Spleen (tissue), 11 donors: ENCODE results near the gene FKBP8. TPM values are rescaled to one million over a fixed set of nuclear protein-coding genes. Genes with fewer than 3 reads are reported as not detected.
A peak's percentile ranks its signal among the peaks of the same experiment; 100 is the strongest.

Source experiments
- DNase-seq: peaks from one replicate; pipeline ENCODE4 v3.0.0-alpha.2; 2020
- H3K27ac ChIP-seq, 8 donors: fragments of 200-600 bp; sonication (generic) in 7 of 8; 1 replicate in 4 of 8; 2 replicates in 4 of 8; pipeline versions ENCODE4 v1.5.0 to v1.8.0; 2016 to 2021; ENCODE audit warnings: inconsistent platforms in 4 of 8, mild to moderate bottlenecking in 4 of 8, moderate library complexity in 1 of 8
- H3K27me3 ChIP-seq, 7 donors: fragments of 200-600 bp; sonication (generic) in 6 of 7; replicated peaks in 1 of 7; 1 replicate in 4 of 7; 2 replicates in 3 of 7; pipeline versions ENCODE4 v1.5.0 to v1.8.0; 2016 to 2021; ENCODE audit warnings: inconsistent platforms in 3 of 7, mild to moderate bottlenecking in 1 of 7
- H3K36me3 ChIP-seq, 6 donors: fragments of 200-600 bp; sonication (generic) in 5 of 6; 1 replicate in 4 of 6; 2 replicates in 2 of 6; pipeline versions ENCODE4 v1.5.0 to v1.8.0; 2016 to 2021; ENCODE audit warnings: inconsistent platforms in 2 of 6
- H3K4me1 ChIP-seq, 6 donors: fragments of 200-600 bp; sonication (generic) in 5 of 6; 1 replicate in 3 of 6; 2 replicates in 3 of 6; pipeline versions ENCODE4 v1.5.0 to v1.8.0; 2016 to 2021; ENCODE audit warnings: inconsistent platforms in 3 of 6
- H3K4me3 ChIP-seq, 8 donors: fragments of 200-600 bp; sonication (generic) in 7 of 8; 1 replicate in 4 of 8; 2 replicates in 4 of 8; pipeline versions ENCODE4 v1.5.0 to v1.8.0; 2016 to 2021; ENCODE audit warnings: inconsistent platforms in 4 of 8, mild to moderate bottlenecking in 4 of 8, moderate library complexity in 2 of 8
- H3K9me3 ChIP-seq, 8 donors: fragments of 200-600 bp; sonication (generic) in 7 of 8; 1 replicate in 4 of 8; 2 replicates in 4 of 8; pipeline versions ENCODE4 v1.5.0 to v1.8.0; 2016 to 2021; ENCODE audit warnings: inconsistent platforms in 4 of 8
- POLR2A ChIP-seq, 3 donors: fragments of 450-650 bp; IDR thresholded peaks; one replicate each; pipeline ENCODE4 v1.5.1; 2017; ENCODE audit warnings: antibody characterized with exemption in 3 of 3, mild to moderate bottlenecking in 1 of 3
- POLR2AphosphoS5 ChIP-seq, 3 donors: sonication (generic); formaldehyde crosslinking; IDR thresholded peaks; one replicate each; pipeline ENCODE4 v1.5.1; 2017; ENCODE audit warnings: antibody characterized with exemption in 3 of 3
- WGBS, 5 donors: extraction: QIAGEN DNeasy Blood & Tissue Kit in 3 of 5; methylation state at CpG; one replicate each; pipeline versions ENCODE4 v1.1.5 to v1.1.7; 2013 to 2018; 5-methylcytosine and 5-hydroxymethylcytosine counted together
- intact Hi-C: fragments of 100-400 bp; cut with DNase I; formaldehyde crosslinking; loops from one replicate; pipeline ENCODE4 v1.15.0; 2023; ENCODE audit warnings: low total_unique reads
- polyA plus RNA-seq, 3 donors: library from polyadenylated mRNA; stranded (reverse); fragments of 200-250 nt; gene quantifications; one replicate each; pipeline ENCODE4 v1.2.1, GENCODE V29; 2013
- total RNA-seq, 7 donors: library from RNA; depleted of rRNA in 3 of 7; stranded (reverse); fragments of >200 nt in 3 of 7; fragmentation: NEBNext Ultra II Directional in 4 of 7; extraction: Animal tissue kit (Norgen Biotek cat#: 25700) in 4 of 7; gene quantifications; one replicate each; pipeline versions ENCODE4 v1.1.0 to v1.2.1, GENCODE V29; 2016 to 2021
- TF ChIP-seq, protein P1 (sequence below), 11 experiments: fragments of 200-600 bp in 7 of 11; fragments of 450-650 bp in 4 of 11; sonication (generic) in 4 of 11; IDR thresholded peaks in 8 of 11; conservative IDR thresholded peaks in 3 of 11; 1 replicate in 7 of 11; 2 replicates in 4 of 11; pipeline versions ENCODE4 v1.4.0 to v1.8.0; 2016 to 2021; ENCODE audit warnings: antibody characterized with exemption in 11 of 11, inconsistent platforms in 4 of 11, mild to moderate bottlenecking in 1 of 11
- donor health status: healthy with polysubstance abuse.
- donor health status: DM: no; HTN: no; CAD: no; lungs with moderate emphysema.
- donor health status: DM: no; HTN: no; CAD: no.
- donor health status: Bipolar disorder and iron deficiency.
- donor health status: healthy.
- donor health status: DM: no; HTN: no; CAD: no.
- donor health status: DM: yes; HTN: yes; CAD: no.

FKBP8 gene
- total and polyA plus RNA-seq, 10 donors: 131 to 309 (median 202) TPM

DNA sequence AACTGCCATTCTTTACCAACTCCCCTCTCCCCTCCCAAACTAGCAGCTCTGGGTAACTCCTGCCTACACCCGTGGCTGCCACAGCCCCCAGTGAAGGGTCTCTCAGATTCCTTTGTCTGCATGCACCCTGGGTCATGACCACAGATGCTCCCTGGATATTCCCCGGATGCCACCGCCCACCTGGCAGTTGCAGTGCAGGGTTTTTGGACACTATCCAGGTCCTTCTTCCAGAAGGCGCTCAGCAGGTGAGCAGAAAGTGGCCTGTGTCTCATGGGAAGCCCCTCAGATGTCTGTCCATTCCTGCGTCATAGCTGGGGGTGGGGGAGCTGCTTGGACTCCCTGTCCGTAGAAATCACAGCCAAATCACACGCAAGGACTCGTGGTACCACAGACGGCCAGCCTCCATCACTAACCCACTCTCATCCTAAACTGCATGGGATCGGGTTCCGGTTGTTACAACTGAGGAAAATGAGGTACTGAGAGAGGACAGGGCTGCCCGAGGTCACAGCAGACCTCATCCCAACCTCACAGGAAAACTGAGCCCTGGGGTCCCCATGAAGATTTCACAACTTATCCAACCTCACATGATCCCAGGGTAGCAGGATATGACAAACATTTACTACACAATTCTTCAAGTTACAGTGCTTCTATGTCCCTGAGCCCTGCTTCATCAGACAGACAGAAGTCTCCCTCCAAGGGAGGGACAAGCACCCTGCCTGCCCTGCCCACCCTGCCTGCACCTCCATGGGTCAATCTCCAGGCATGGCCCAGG is 60.1 kb downstream of the FKBP8 start:
- Histone ChIP-seq H3K27ac (peak overlapping the region in 3 of 8 donors; percentile 3 to 40 (median 4)), H3K4me3 (no peak overlapping the region), H3K4me1 (peaks cover 42 to 100% (median 89%) of the 10 kb centered on the region in 6 donors), H3K36me3 (no peaks in the 10 kb centered on the region), H3K27me3 (no peaks in the 10 kb centered on the region), H3K9me3 (no peaks in the 10 kb centered on the region)
- intact Hi-C loops: no loop called here
- TF ChIP-seq POLR2A (IDR thresholded peaks at IDR 0.05): no peak
- TF ChIP-seq, protein P1, sequence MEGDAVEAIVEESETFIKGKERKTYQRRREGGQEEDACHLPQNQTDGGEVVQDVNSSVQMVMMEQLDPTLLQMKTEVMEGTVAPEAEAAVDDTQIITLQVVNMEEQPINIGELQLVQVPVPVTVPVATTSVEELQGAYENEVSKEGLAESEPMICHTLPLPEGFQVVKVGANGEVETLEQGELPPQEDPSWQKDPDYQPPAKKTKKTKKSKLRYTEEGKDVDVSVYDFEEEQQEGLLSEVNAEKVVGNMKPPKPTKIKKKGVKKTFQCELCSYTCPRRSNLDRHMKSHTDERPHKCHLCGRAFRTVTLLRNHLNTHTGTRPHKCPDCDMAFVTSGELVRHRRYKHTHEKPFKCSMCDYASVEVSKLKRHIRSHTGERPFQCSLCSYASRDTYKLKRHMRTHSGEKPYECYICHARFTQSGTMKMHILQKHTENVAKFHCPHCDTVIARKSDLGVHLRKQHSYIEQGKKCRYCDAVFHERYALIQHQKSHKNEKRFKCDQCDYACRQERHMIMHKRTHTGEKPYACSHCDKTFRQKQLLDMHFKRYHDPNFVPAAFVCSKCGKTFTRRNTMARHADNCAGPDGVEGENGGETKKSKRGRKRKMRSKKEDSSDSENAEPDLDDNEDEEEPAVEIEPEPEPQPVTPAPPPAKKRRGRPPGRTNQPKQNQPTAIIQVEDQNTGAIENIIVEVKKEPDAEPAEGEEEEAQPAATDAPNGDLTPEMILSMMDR (IDR thresholded peaks at IDR 0.05 in 8 of 11, conservative IDR thresholded peaks at IDR 0.05 in 3 of 11): no peak
- no peak for TF ChIP-seq POLR2AphosphoS5 (IDR thresholded peaks at IDR 0.05)
- 63 to 88% (median 70%) methylated on average over 11 to 12 of the region's 12 CpGs for WGBS, 5 donors
- no peak for DNase-seq

Other genes starting within 250 kb of the FKBP8 start
- gene LSM4, start 220.5 kb downstream of the FKBP8 start, total RNA-seq: 10 to 100 TPM; 55.8 to 86.5 (median 65.1) TPM
- gene LSM4, start 220.5 kb downstream of the FKBP8 start, polyA plus RNA-seq: 100 to 1,000 TPM in 2 of 3 donors, 10 to 100 TPM in 1; 91.6 to 192 (median 151) TPM
- gene PGPEP1, start 203.0 kb downstream of the FKBP8 start, total RNA-seq: 10 to 100 TPM; 20.2 to 65.6 (median 45.1) TPM
- gene PGPEP1, start 203.0 kb downstream of the FKBP8 start, polyA plus RNA-seq: 10 to 100 TPM in 1 of 3 donors, 1 to 10 TPM in 2; 9.3 to 17.3 (median 9.6) TPM
- gene GDF15, start 157.4 kb downstream of the FKBP8 start, total RNA-seq: 10 to 100 TPM in 2 of 7 donors, 1 to 10 TPM in 5; 1.9 to 34.3 (median 4.3) TPM
- 10 to 100 TPM in 1 of 3 donors, under 1 TPM in 2; 0.77 to 15.9 (median 0.96) TPM for gene GDF15, start 157.4 kb downstream of the FKBP8 start, polyA plus RNA-seq
- gene LRRC25, start 146.0 kb downstream of the FKBP8 start, total RNA-seq: 100 to 1,000 TPM in 3 of 7 donors, 10 to 100 TPM in 4; 82.2 to 164 (median 90.5) TPM
- gene LRRC25, start 146.0 kb downstream of the FKBP8 start, polyA plus RNA-seq: 10 to 100 TPM; 14.6 to 32.2 (median 16.0) TPM
- 100 to 1,000 TPM in 1 of 7 donors, 10 to 100 TPM in 6; 56.3 to 103 (median 82.4) TPM for gene SSBP4, start 124.2 kb downstream of the FKBP8 start, total RNA-seq
- gene SSBP4, start 124.2 kb downstream of the FKBP8 start, polyA plus RNA-seq: 100 to 1,000 TPM in 1 of 3 donors, 10 to 100 TPM in 2; 80.6 to 143 (median 94.9) TPM
- gene ISYNA1, start 105.4 kb downstream of the FKBP8 start, total RNA-seq: 10 to 100 TPM; 37.5 to 82.3 (median 44.4) TPM
- 10 to 100 TPM; 31.7 to 58.2 (median 49.0) TPM for gene ISYNA1, start 105.4 kb downstream of the FKBP8 start, polyA plus RNA-seq
- 10 to 100 TPM; 23.0 to 44.8 (median 32.1) TPM for gene ELL, start 21.5 kb downstream of the FKBP8 start, total RNA-seq
- gene ELL, start 21.5 kb downstream of the FKBP8 start, polyA plus RNA-seq: 10 to 100 TPM in 1 of 3 donors, 1 to 10 TPM in 2; 4.5 to 14.2 (median 7.9) TPM
- 10 to 100 TPM; 63.9 to 90.9 (median 75.7) TPM for gene KXD1, start 14.3 kb upstream of the FKBP8 start, total RNA-seq
- 10 to 100 TPM; 65.9 to 78.5 (median 68.9) TPM for gene KXD1, start 14.3 kb upstream of the FKBP8 start, polyA plus RNA-seq
- 1,000 to 10,000 TPM in 3 of 7 donors, 100 to 1,000 TPM in 4; 650 to 1,362 (median 985) TPM for gene UBA52, start 28.3 kb upstream of the FKBP8 start, total RNA-seq
- gene UBA52, start 28.3 kb upstream of the FKBP8 start, polyA plus RNA-seq: 1,000 to 10,000 TPM; 1,341 to 2,132 (median 1,852) TPM
- 100 to 1,000 TPM in 1 of 7 donors, 10 to 100 TPM in 6; 65.4 to 103 (median 78.7) TPM for gene REX1BD, start 45.2 kb upstream of the FKBP8 start, total RNA-seq
- 100 to 1,000 TPM; 127 to 182 (median 160) TPM for gene REX1BD, start 45.2 kb upstream of the FKBP8 start, polyA plus RNA-seq
- 1 to 10 TPM in 4 of 7 donors, under 1 TPM in 2, not detected in 1; 0.20 to 7.0 (median 1.1) TPM for gene CRLF1, start 63.2 kb upstream of the FKBP8 start, total RNA-seq
- 1 to 10 TPM; 5.2 to 8.0 (median 6.3) TPM for gene CRLF1, start 63.2 kb upstream of the FKBP8 start, polyA plus RNA-seq
- gene TMEM59L, start 69.3 kb upstream of the FKBP8 start, total RNA-seq: under 1 TPM in 2 of 7 donors, not detected in 5; 0.28 to 0.49 TPM
- gene TMEM59L, start 69.3 kb upstream of the FKBP8 start, polyA plus RNA-seq: under 1 TPM; 0.15 to 0.74 (median 0.50) TPM
- gene KLHL26, start 93.5 kb upstream of the FKBP8 start, total RNA-seq: 10 to 100 TPM in 4 of 7 donors, 1 to 10 TPM in 3; 4.4 to 23.1 (median 10.3) TPM
- gene KLHL26, start 93.5 kb upstream of the FKBP8 start, polyA plus RNA-seq: 1 to 10 TPM; 1.7 to 3.5 (median 2.2) TPM
- 10 to 100 TPM in 3 of 7 donors, 1 to 10 TPM in 4; 4.7 to 15.7 (median 8.8) TPM for gene CRTC1, start 140.1 kb upstream of the FKBP8 start, total RNA-seq
- gene CRTC1, start 140.1 kb upstream of the FKBP8 start, polyA plus RNA-seq: 10 to 100 TPM in 1 of 3 donors, 1 to 10 TPM in 2; 3.1 to 11.3 (median 6.4) TPM
- not detected for gene COMP, start 247.7 kb upstream of the FKBP8 start, total RNA-seq
- gene COMP, start 247.7 kb upstream of the FKBP8 start, polyA plus RNA-seq: 1 to 10 TPM in 1 of 3 donors, under 1 TPM in 2; 0.04 to 1.0 (median 0.13) TPM